Large intestine (tissue), 3 donors: ENCODE measurements around the gene CSF1. TPM values are rescaled to one million over a fixed set of nuclear protein-coding genes. Genes with fewer than 3 reads are reported as not detected.
A peak's percentile ranks its signal among the peaks of the same experiment; 100 is the strongest.

Source experiments
- DNase-seq, 2 donors: peaks; one replicate each; pipeline versions ENCODE4 v3.0.0 to v3.0.0-alpha.2; 2013
- H3K27ac ChIP-seq: one replicate; pipeline ENCODE4 v1.5.1; 2013; ENCODE audit warnings: low read length
- H3K27me3 ChIP-seq: 2 replicates; pipeline ENCODE4 v1.6.1; 2013; ENCODE audit warnings: low read length; ENCODE audit not compliant: control insufficient read depth, insufficient read depth
- H3K36me3 ChIP-seq: 2 replicates; pipeline ENCODE4 v1.6.1; 2013; ENCODE audit warnings: low read length; ENCODE audit not compliant: control insufficient read depth, insufficient read depth
- H3K4me1 ChIP-seq: one replicate; pipeline ENCODE4 v1.6.1; 2013; ENCODE audit warnings: low read length; ENCODE audit not compliant: control insufficient read depth, insufficient read depth
- H3K4me3 ChIP-seq: one replicate; pipeline ENCODE4 v1.5.1; 2013; ENCODE audit warnings: low read length
- H3K9me3 ChIP-seq: one replicate; pipeline ENCODE4 v1.6.1; 2013; ENCODE audit warnings: mild to moderate bottlenecking, low read depth, low read length, moderate library complexity; ENCODE audit not compliant: control insufficient read depth
- WGBS: methylation state at CpG from one replicate; pipeline ENCODE4 v1.1.5; 2013; ENCODE audit warnings: low lambda C conversion rate; ENCODE audit not compliant: insufficient coverage; 5-methylcytosine and 5-hydroxymethylcytosine counted together
- polyA plus RNA-seq: library from polyadenylated mRNA; unstranded; fragments of 120-200 nt; gene quantifications from one replicate; pipeline ENCODE4 v1.2.1, GENCODE V29; 2013

Gene CSF1
- polyA plus RNA-seq, 1 donor, result 9.0 TPM

DNA sequence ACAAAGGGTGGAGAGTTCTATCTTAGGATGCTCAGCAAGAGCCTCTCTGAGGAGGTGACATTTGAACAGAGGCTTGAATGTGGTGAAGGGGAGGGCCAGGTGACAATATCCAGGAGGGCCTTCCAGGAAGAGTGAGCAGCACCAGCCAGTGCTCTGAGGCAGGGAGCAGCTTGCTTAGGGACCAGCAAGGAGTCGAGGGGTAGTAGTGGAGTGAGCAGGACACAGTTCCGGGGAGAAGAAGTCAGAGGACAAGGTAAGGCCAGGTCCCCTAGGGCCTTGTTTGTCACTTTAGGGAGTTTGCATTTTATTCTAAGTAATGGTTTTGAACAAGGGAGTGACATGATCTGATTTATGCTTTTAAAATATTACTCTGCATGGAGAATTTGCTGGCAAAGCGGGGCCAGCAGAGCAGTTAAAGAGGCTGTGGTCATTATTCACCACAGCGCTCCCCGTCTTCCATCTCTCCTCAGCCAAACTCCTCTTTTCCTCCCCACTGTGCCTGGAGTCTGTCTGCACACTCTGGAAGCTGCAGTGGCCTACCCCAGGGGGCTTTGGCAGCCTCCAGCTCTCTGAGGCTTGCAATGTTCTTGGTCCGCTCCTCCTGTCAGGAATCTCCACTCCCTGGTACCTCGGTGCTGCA lies 17.0 kb upstream of the CSF1 start:
- Histone ChIP-seq H3K4me1 (peaks cover 12% of the 10 kb centered on the region), H3K9me3 (no peaks in the 10 kb centered on the region), H3K36me3 (no peaks in the 10 kb centered on the region), H3K27ac (no peak overlapping the region), H3K4me3 (no peak overlapping the region), H3K27me3 (no peaks in the 10 kb centered on the region)
- 100% methylated on average over 1 of the region's 7 CpGs for WGBS
- no peak for DNase-seq

DNA sequence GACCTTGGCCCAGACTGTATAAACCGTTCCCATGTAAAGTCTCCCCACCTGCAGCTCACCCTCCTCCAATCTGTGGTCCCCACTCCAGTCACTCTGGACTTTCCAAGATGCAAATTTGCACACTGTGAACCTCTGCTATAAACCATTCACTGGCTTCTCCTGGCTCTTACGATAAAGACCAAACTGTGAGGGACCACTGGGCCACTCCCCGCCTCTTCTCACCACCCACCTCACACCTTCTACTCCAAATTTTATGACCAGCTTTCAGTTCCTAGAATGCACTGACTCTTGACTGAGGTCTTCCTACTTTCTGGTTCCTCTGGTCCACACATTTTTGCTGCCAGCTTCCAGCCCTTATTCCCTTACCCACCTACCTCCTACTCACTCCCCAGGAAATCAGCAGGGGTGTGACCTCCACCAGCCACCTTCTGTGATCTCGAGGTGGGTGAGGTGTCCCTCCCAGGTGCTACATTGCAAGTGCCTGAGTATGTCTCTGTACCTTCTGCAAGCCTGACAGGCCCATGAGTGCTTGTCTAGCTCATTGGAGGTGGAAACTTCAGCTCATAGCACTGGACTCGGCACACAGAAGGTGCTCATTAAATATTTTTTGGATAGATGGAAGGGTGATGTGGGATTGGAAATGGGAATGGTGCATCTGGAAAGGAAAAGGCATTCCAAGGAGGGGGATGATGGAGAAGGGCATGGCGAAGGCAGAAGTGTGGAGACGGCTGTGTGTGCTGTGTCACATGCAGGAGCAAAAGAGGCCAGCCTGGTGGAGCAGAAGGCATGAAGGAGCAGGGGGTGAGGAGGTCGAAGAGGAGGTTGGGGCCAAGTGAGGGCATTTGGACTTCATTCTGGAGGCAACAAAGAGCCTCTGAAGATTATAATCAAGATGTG lies 15.6 kb upstream of the CSF1 start:
- DNase-seq, result no peak
- WGBS, result 89% methylated on average over 3 of the region's 8 CpGs
- H3K27me3 ChIP-seq, result no peaks in the 10 kb centered on the region
- no peaks in the 10 kb centered on the region for H3K36me3 ChIP-seq
- H3K9me3 ChIP-seq, result no peaks in the 10 kb centered on the region
- no peak overlapping the region for H3K27ac ChIP-seq
- peaks cover 12% of the 10 kb centered on the region for H3K4me1 ChIP-seq
- no peak overlapping the region for H3K4me3 ChIP-seq

DNA sequence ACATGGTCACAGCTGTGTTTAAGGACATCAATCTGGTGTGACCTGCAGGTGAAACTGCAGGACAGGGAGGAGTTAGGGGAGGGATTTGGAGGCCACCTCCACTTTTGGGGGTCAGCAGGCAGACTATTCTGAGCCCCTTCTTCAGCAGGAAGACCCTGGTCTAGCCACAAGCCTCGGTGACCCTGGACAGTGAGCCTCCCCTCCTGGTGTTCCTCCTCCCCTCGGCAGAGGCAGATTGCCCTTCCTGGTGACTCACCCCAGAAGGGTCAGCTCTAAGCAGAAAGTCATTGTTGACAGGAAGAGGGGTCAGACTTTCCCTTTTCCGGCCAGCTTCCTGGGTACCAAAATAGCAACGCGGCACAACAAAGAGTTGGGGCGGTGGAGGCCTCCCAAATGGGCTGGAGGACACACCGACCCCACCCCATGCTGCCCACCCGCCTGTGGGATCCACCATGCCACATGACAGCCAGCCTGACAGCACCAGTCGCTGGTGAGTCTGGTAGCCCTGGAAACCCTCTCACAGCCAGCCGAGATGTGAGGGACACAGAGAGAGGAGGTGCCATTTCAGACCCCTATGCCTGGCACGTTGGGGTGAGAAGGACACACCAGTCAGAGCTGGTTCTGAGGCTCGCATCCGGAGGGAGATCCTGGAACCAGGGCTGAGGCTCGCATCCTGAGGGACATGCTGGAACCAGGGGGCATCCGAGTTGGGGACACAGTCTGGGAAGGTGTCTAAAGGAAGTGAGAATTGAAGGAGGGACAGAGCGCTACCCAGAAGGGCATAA lies 14.7 kb upstream of the CSF1 start:
- DNase-seq, result no peak
- WGBS, result no CpG with 5 or more reads among the region's 16 CpGs

DNA sequence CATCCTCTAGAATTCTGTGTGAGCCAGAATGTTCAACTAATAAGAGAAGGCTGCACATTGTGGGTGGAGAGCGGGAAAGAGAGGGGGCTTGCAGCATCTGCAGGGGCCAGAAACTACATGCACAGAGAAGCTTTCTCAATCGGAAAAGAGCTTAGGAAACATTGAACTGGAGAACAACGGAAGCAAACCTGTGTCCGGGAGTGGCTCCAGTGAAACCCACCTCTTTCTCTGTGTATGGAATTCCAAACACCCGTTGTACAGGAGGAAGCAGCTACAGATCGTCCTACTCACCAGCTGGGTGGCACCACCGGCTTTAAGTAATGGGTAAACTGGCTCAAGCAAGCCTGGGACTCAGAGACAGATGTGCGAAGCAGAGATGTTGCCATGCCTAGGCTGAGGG lies 14.0 kb upstream of the CSF1 start:
- no peak overlapping the region for H3K4me3 ChIP-seq
- no peaks in the 10 kb centered on the region for H3K9me3 ChIP-seq
- H3K27ac ChIP-seq, result no peak overlapping the region
- peaks cover 25% of the 10 kb centered on the region for H3K4me1 ChIP-seq
- H3K36me3 ChIP-seq, result no peaks in the 10 kb centered on the region
- WGBS, result 100% methylated on average over 1 of the region's 8 CpGs
- no peak for DNase-seq
- H3K27me3 ChIP-seq, result no peaks in the 10 kb centered on the region

More for the DNA sequence above, 14.7 kb upstream of the CSF1 start:
- Histone ChIP-seq H3K4me3 (no peak overlapping the region), H3K9me3 (no peaks in the 10 kb centered on the region), H3K4me1 (peaks cover 17% of the 10 kb centered on the region), H3K36me3 (no peaks in the 10 kb centered on the region), H3K27ac (no peak overlapping the region), H3K27me3 (no peaks in the 10 kb centered on the region)

DNA sequence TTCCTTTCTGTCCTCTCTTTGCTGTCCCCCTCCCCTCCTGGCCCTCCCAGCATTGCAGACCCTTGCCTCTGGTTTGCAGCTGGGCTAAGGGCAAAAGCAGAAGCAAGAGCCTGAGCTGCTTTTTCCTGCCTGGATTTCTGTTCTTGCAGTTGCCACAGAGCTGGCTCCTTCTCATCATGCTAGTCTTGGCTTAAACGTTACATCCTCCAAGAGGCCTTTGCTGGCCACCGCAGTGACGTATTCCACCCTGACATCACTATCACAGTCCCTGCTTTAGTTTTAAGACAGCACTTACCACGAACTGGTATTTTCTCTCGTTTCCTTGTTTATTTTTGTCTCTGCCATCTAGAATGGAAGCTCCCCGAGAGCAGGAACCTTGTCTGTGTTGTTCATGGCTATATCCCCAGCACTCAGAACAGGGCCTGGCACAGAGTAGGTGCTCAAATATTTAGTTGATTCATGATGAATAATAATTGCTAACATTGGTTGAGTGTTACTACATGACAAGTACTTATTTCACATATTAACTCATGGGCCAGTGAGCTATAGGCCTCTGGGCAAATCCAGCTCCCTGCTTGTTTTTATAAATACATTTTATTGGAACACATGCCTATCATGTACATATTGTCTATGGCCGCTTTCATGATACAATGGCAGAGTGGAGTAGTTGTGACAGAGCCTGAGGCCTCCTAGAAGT lies 13.2 kb upstream of the CSF1 start:
- DNase-seq, result no peak
- 86% methylated on average over 4 of the region's 7 CpGs for WGBS
- H3K27ac ChIP-seq, result no peak overlapping the region
- no peaks in the 10 kb centered on the region for H3K36me3 ChIP-seq
- H3K9me3 ChIP-seq, result no peaks in the 10 kb centered on the region
- H3K27me3 ChIP-seq, result no peaks in the 10 kb centered on the region
- H3K4me1 ChIP-seq, result peaks cover 25% of the 10 kb centered on the region
- H3K4me3 ChIP-seq, result no peak overlapping the region

DNA sequence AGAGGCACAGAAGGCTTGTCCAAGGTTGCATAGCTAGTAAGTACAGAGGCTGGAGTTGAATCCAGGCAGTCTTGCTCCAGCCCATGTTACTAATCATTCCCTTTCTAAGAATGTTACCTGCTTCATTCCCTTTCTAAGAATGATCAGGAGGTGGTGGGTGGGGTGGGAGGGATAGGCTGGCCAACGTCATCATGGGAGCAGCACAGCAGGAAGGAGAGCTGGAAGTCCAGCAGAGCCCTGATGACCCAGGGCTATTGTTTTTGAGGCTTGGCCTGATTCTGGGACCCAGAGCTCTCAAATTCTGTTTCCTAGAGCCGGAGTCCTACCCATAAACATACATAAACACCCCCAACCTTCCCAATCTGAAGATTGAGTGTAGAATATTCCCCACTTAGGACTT lies 11.8 kb upstream of the CSF1 start:
- no peaks in the 10 kb centered on the region for H3K9me3 ChIP-seq
- H3K27me3 ChIP-seq, result no peaks in the 10 kb centered on the region
- no peak overlapping the region for H3K27ac ChIP-seq
- peaks cover 20% of the 10 kb centered on the region for H3K4me1 ChIP-seq
- WGBS, result no CpG with 5 or more reads among the region's 2 CpGs
- no peak for DNase-seq
- H3K4me3 ChIP-seq, result no peak overlapping the region
- H3K36me3 ChIP-seq, result no peaks in the 10 kb centered on the region

DNA sequence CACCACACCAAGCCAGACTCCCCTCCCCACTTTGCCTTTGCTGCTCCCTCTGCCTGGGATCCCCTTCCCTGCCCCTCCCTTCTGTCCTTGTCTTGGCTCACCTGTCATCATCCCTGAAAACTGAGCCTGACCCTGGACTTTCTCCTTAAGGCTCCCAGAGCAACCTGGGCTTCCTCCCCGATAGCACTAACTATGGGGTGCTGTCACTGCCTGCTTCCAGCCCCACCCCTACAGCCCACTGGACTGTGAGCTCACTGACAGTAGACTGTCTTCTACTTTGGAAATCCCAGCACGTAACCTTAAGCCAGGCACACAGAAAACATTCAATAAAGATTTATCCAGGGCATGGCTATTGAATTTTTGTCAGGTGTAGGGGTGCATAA lies 9.5 kb upstream of the CSF1 start:
- H3K9me3 ChIP-seq, result no peaks in the 10 kb centered on the region
- H3K36me3 ChIP-seq, result no peaks in the 10 kb centered on the region
- H3K4me1 ChIP-seq, result peaks cover 20% of the 10 kb centered on the region
- no peak overlapping the region for H3K4me3 ChIP-seq
- whole genome bisulfite sequencing, result no CpG with 5 or more reads among the region's 2 CpGs
- H3K27ac ChIP-seq, result peak overlapping the region; percentile 59
- no peaks in the 10 kb centered on the region for H3K27me3 ChIP-seq
- DNase-seq, result peak; percentile 86 to 93

DNA sequence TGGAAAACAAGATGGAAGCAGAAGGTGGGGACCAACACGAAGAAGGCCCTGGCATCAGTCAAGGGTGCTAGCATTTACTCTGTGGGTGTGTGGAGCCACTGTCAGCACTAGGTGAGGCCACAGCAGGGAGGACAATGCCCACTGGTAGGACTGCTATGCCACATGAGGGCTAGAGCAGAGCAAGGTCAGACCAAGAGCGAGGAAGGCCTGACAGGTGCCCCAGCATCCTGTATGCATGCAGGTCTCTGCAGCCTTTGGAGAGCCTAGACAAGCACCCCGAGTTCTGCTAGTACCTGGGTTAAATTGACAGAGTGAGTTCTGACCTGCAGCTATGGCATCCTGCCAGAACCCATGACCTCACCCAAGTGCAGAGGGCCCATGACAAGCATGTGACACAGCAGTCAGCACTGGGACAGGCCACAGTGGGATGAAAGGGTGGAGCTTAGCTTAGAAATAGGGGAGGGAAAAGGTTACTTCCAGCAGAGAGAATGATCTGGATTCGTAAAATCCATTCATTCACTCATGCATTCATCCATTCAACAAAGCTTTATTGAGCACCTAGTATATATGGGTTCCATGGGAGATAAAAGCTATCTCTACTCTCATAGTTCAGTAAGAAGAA lies 9.0 kb upstream of the CSF1 start:
- no peaks in the 10 kb centered on the region for H3K9me3 ChIP-seq
- peak; percentile 89 to 95 for DNase-seq
- no peaks in the 10 kb centered on the region for H3K36me3 ChIP-seq
- H3K27me3 ChIP-seq, result no peaks in the 10 kb centered on the region
- peak overlapping the region; percentile 59 for H3K27ac ChIP-seq
- H3K4me3 ChIP-seq, result no peak overlapping the region
- no CpG with 5 or more reads among the region's 4 CpGs for WGBS
- peaks cover 20% of the 10 kb centered on the region for H3K4me1 ChIP-seq

DNA sequence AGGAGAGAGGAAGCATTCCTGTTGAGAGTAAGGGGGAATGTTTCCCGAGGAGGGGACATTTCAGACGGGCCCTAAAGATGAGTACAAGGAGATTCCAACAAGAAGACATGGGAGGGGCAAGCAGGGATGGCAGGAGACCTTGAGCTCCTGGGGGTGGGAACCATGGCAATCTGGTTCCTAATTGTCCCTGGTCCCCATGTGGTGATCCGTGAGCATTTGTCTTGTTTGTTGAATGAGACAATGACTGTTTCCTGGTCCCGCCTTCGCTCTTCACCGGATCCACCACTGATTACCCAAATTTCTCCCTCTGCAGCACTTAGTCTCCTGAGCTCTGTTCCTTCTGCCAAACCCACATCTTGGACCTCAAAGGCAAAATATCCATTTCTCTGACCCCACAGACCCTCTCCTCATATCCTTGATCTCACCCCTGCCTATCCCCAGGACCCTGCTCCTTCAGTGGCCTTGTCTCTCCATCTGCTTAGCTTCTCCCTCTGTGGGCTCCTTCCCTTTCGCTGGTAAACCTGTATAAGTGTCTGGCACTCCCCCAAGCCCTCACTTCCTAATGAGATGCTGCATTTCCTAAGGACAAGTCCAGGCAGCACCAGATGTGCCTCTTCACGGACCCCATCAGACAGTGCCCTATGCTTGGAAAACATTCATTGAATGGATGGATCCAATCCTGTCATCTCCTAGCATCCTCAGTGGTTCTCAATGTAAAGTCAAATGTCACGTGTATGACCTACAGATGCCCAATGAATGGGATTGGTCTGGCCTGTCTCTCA lies 8.3 kb upstream of the CSF1 start:
- H3K27me3 ChIP-seq, result no peaks in the 10 kb centered on the region
- no peaks in the 10 kb centered on the region for H3K9me3 ChIP-seq
- H3K4me3 ChIP-seq, result no peak overlapping the region
- DNase-seq, result no peak
- H3K4me1 ChIP-seq, result peaks cover 20% of the 10 kb centered on the region
- no CpG with 5 or more reads among the region's 9 CpGs for WGBS
- no peaks in the 10 kb centered on the region for H3K36me3 ChIP-seq
- peak overlapping the region; percentile 37 for H3K27ac ChIP-seq
